Panc1 (cell line): ENCODE results near the gene CYP3A4. TPM values are rescaled to one million over a fixed set of nuclear protein-coding genes. Genes with fewer than 3 reads are reported as not detected.

Source experiments
- ATAC-seq: fragments of 200-7000 bp; cut with Tn5 transposase; 2 replicates; pipeline ENCODE4 v1.9.1; 2020; ENCODE audit warnings: mild to moderate bottlenecking, moderate library complexity
- BruUV-seq: library from RNA; stranded (reverse); fragments of 400-500 nt; replicated peaks from 2 replicates; lab custom pipeline; 2021; lab: Mats Ljungman, UMichigan
- CTCF ChIA-PET: fragments of 300-600 bp; sonication (Branson Sonifier 250); formaldehyde crosslinking; loops from one replicate; lab custom pipeline; 2022; ENCODE audit warnings: antibody characterized with exemption; lab: Charles Lee
- POLR2A ChIA-PET: fragments of 300-600 bp; sonication (Branson Sonifier 250); formaldehyde crosslinking; loops from one replicate; lab custom pipeline; 2022; ENCODE audit warnings: antibody characterized with exemption; lab: Charles Lee
- DNase-seq: peaks from one replicate; pipeline ENCODE4 v3.0.0-alpha.2; 2010; ENCODE audit warnings: low read depth, low spot score
- H3K27ac ChIP-seq: 2 replicates; pipeline ENCODE4 v1.5.1; 2011; ENCODE audit warnings: mild to moderate bottlenecking, low read length, inconsistent platforms
- H3K27me3 ChIP-seq: fragments of 200-500 bp; sonication (Bioruptor generic); 2 replicates; pipeline ENCODE4 v1.6.0; 2014; ENCODE audit warnings: low read length, inconsistent platforms; ENCODE audit not compliant: control insufficient read depth, insufficient read depth
- H3K36me3 ChIP-seq: fragments of 200-500 bp; sonication (Bioruptor generic); 2 replicates; pipeline ENCODE4 v1.5.1; 2014; ENCODE audit warnings: inconsistent platforms, mild to moderate bottlenecking, low read length, moderate library complexity; ENCODE audit not compliant: control insufficient read depth, insufficient read depth
- H3K4me1 ChIP-seq: 2 replicates; pipeline ENCODE4 v1.5.1; 2011; ENCODE audit warnings: inconsistent platforms, mild to moderate bottlenecking, low read length, moderate library complexity; ENCODE audit not compliant: control insufficient read depth, insufficient read depth
- H3K4me3 ChIP-seq, 2 experiments: 2 replicates each; pipeline ENCODE4 v1.5.1; 2011 to 2012; ENCODE audit warnings: low read depth in 2 of 2, low read length in 2 of 2, mild to moderate bottlenecking in 2 of 2, inconsistent platforms in 1 of 2, moderate library complexity in 1 of 2
- H3K9me3 ChIP-seq: fragments of 200-500 bp; sonication (Bioruptor generic); 2 replicates; pipeline ENCODE4 v1.5.1; 2014; ENCODE audit warnings: low read depth, mild to moderate bottlenecking, inconsistent platforms, low read length, moderate library complexity; ENCODE audit not compliant: control insufficient read depth, insufficient read depth
- CTCF ChIP-seq: fragments of 450-650 bp; IDR thresholded peaks from 2 replicates; pipeline ENCODE4 v1.5.1; 2017; ENCODE audit warnings: mild to moderate bottlenecking
- POLR2AphosphoS5 ChIP-seq: IDR thresholded peaks from 2 replicates; pipeline ENCODE4 v1.6.1; 2012; ENCODE audit warnings: mild to moderate bottlenecking, low read depth, low read length, moderate library complexity
- REST ChIP-seq, 2 experiments: IDR thresholded peaks; 2 replicates each; pipeline ENCODE4 v1.6.1; 2011 to 2012; ENCODE audit warnings: low read depth in 2 of 2, control low read depth in 1 of 2, low read length in 1 of 2, mild to moderate bottlenecking in 1 of 2, moderate library complexity in 1 of 2; ENCODE audit not compliant: insufficient read depth in 1 of 2
- SIN3A ChIP-seq: IDR thresholded peaks from 2 replicates; pipeline ENCODE4 v1.6.1; 2012; ENCODE audit warnings: low read depth, mild to moderate bottlenecking, low read length, moderate library complexity, borderline replicate concordance; ENCODE audit not compliant: insufficient read depth
- TCF7L2 ChIP-seq: IDR thresholded peaks from 2 replicates; pipeline ENCODE4 v1.6.1; 2011; ENCODE audit warnings: mild to moderate bottlenecking, low read depth, low read length, inconsistent platforms
- in situ Hi-C: cut with HindIII; loops from 2 replicates; pipeline ENCODE4 v1.10.0; 2016; ENCODE audit warnings: low sequenced_read_pairs, low pct_unique_long_range_greater_than_20kb
- intact Hi-C: fragments of 100-400 bp; cut with micrococcal nuclease; formaldehyde crosslinking; loops from one replicate; pipeline ENCODE4 v1.10.0; 2022; ENCODE audit not compliant: unreplicated experiment
- total RNA-seq: library from RNA; stranded (reverse); gene quantifications from one replicate; pipeline ENCODE4 v1.2.1, GENCODE V29; 2021; ENCODE audit not compliant: unreplicated experiment

CYP3A4 gene
- total RNA-seq, 1 experiment from 2014 or later = 0.15 TPM

GRCh38 chr7:99791021-99791420, 7.0 kb upstream of the CYP3A4 start:
- BruUV-seq = no TSS peak
- H3K4me3 ChIP-seq = no peak overlapping the region
- no peak for ATAC-seq
- intact Hi-C loops (no loop called here), in situ Hi-C loops (no loop called here)
- DNase-seq = no peak
- no peaks in the 10 kb centered on the region for H3K4me1 ChIP-seq
- POLR2A ChIA-PET = no interaction called here
- CTCF ChIA-PET = no interaction called here
- H3K27ac ChIP-seq = no peak overlapping the region
- peaks cover 8% of the 10 kb centered on the region; the same call in 1 of the 2 replicates for H3K27me3 ChIP-seq
- TF ChIP-seq CTCF = no peak
- TF ChIP-seq REST (IDR thresholded peaks at IDR 0.05; ENCODE audit: insufficient read depth in 1 of 2, low read depth in 2 of 2, low read length in 1 of 2) = no peak
- no peak for TF ChIP-seq SIN3A
- TF ChIP-seq POLR2AphosphoS5 = no peak
- no peak for TF ChIP-seq TCF7L2
- H3K36me3 ChIP-seq = no peaks in the 10 kb centered on the region
- H3K9me3 ChIP-seq = no peaks in the 10 kb centered on the region

- CTCF ChIA-PET = no interaction called here
- intact Hi-C loops (no loop called here), in situ Hi-C loops (no loop called here)
- BruUV-seq = no TSS peak
- Histone ChIP-seq H3K27me3 (peaks cover 8% of the 10 kb centered on the region; the same call in 1 of the 2 replicates), H3K27ac (no peak overlapping the region), H3K4me3 (no peak overlapping the region), H3K9me3 (no peaks in the 10 kb centered on the region), H3K4me1 (no peaks in the 10 kb centered on the region), H3K36me3 (no peaks in the 10 kb centered on the region)
- no peak for ATAC-seq
- TF ChIP-seq SIN3A (no peak), POLR2AphosphoS5 (no peak), TCF7L2 (no peak), REST (IDR thresholded peaks at IDR 0.05; ENCODE audit: insufficient read depth in 1 of 2, low read depth in 2 of 2, low read length in 1 of 2) (no peak), CTCF (no peak)
- POLR2A ChIA-PET = no interaction called here
- DNase-seq = no peak
Measured at GRCh38 chr7:99790407-99790806, 6.4 kb upstream of the CYP3A4 start.
